ENCODE results near the gene TRIM15.
A peak's percentile ranks its signal among the peaks of the same experiment; 100 is the strongest.

The TRIM15 gene

DNA sequence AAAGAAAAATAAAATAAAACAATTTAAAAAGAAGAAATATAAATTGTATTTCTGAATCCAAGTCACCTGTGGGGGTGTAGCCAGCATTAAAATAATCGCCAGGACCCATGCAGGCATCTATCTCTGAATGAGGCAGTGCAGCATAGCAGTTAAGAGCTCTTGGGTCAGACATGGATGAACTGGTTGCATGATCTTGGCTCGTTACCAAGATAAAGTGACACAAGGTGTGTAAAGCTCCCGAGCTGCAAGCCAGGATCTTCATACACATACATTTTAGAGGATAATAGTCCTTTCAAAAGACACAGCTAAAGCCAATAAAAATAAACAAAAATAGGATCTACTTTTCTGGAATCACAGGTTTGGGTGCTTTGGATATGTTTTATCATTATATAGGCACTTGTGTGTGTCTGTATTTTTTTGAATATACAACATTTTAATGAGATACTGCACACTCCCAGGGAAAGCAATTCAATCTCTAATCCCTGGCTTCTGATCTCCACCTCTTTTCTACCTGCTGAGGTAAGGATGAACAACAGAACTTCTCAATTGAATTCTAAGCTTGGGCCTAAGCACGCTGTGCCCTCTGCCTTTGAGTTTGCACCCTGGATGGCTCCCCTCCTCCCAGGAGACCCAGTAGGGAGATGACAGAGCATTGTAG is 11.2 kb upstream of the TRIM15 start:
- DNase-seq (ENCODE audit: low read depth) = no peak
- in situ Hi-C loops (cut with HindIII; ENCODE audit: low sequenced_read_pairs) = no loop called here
- H3K4me3 ChIP-seq (ENCODE audit: low read depth, low read length) = no peak overlapping the region
- TF ChIP-seq, protein P1, sequence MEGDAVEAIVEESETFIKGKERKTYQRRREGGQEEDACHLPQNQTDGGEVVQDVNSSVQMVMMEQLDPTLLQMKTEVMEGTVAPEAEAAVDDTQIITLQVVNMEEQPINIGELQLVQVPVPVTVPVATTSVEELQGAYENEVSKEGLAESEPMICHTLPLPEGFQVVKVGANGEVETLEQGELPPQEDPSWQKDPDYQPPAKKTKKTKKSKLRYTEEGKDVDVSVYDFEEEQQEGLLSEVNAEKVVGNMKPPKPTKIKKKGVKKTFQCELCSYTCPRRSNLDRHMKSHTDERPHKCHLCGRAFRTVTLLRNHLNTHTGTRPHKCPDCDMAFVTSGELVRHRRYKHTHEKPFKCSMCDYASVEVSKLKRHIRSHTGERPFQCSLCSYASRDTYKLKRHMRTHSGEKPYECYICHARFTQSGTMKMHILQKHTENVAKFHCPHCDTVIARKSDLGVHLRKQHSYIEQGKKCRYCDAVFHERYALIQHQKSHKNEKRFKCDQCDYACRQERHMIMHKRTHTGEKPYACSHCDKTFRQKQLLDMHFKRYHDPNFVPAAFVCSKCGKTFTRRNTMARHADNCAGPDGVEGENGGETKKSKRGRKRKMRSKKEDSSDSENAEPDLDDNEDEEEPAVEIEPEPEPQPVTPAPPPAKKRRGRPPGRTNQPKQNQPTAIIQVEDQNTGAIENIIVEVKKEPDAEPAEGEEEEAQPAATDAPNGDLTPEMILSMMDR (IDR thresholded peaks at IDR 0.05; ENCODE audit: low read depth, low read length, missing control alignments) = no peak

DNA sequence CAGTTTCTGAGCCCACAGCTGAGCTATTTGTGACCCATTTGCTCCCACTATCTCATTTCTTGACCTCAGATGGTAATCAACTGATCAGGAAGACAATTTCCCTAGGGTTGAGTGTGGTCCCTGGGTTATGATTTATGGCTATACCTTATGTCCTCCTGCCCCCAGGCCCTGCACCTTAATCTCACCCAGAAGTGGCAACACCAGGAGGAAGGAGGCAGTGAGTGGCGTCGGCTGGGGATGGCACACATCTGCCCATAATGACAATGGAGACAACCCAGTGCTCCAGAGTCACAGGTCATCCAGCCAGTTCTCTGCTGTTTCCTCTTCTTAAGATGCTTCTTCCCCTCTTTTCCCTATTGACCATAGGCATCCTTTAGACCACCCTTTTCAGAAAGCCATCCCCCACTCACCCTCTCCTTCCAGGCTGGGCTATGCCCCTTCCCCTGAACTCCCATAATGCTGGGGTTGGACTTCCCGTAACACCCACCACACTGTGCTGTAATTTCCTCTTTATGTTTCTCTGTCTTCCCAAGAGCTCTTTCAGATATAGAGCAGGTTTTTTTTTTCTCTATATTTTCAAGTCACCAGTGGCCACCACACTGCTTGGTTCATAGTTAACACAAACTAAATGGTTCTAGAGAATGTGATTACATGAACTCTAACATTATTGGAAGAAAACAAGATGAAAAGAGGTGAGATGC is 10.3 kb upstream of the TRIM15 start:
- in situ Hi-C loops (cut with HindIII; ENCODE audit: low sequenced_read_pairs) = no loop called here
- H3K4me3 ChIP-seq (ENCODE audit: low read depth, low read length) = no peak overlapping the region
- no peak for DNase-seq (ENCODE audit: low read depth)
- TF ChIP-seq, protein P1 (IDR thresholded peaks at IDR 0.05; ENCODE audit: low read depth, low read length, missing control alignments) = no peak

DNA sequence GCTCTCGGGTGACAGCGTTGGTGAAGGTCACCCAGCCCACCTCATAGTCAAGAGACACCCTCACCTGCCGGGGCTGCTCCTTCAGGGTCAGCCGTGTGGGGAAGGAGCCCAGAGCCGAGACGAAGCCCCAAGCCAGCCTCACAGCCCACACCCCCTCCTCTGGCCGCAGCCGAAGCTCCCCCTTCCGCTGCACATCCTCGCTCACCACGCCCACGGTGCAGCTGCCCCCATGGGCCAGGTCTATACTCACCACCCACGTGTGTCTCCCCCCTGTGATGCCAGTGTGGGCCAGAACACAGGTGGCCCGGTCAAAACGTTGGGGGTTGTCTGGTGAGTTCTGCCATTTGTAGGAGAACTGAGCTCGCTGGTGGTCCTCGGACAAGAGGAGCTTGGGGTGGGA is 9.3 kb upstream of the TRIM15 start:
- no peak for DNase-seq (ENCODE audit: low read depth)
- TF ChIP-seq, protein P1 (IDR thresholded peaks at IDR 0.05; ENCODE audit: low read depth, low read length, missing control alignments) = no peak
- in situ Hi-C loops (cut with HindIII; ENCODE audit: low sequenced_read_pairs) = no loop called here
- no peak overlapping the region for H3K4me3 ChIP-seq (ENCODE audit: low read depth, low read length)

DNA sequence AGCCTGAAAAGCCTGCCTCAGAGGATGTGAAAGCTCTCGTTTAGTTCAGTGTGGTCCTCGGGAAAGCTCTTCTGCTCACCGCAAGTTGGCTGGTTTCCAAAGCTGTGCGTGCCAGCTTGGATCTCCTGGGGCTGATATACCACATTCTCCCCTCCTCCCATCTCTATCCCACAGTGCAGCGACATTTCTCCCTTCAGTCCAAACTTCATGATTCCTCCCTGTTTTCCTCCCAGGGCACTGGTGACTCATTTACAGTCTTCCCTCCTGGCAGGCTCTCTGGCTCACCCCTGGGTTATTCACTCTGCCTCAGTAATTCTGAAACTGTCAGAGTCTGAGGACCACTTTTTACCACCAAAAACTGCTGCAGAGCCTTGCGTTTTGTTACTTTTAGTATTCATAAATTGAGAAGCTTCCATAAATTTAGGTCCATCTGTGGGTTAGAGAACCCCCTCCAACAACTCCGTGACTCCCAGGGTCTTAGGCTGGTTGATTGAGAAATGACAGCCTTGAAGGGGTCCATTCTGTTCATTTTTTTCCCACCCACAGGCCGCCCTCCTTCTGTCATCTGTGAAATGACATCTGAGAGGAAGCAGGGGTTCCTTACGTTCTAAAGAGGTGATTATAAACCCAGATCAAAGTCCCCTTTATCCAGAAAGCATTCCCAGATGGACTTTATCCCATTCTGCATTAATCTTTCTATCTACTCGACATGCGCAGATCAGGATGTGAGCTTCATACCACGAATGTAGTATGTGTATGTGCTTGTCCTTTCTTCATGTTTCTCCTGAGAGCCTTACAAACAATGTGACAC is 8.4 kb upstream of the TRIM15 start:
- in situ Hi-C loops (cut with HindIII; ENCODE audit: low sequenced_read_pairs) = no loop called here
- TF ChIP-seq, protein P1 (IDR thresholded peaks at IDR 0.05; ENCODE audit: low read depth, low read length, missing control alignments) = no peak
- DNase-seq (ENCODE audit: low read depth) = peak; percentile 49
- H3K4me3 ChIP-seq (ENCODE audit: low read depth, low read length) = no peak overlapping the region

DNA sequence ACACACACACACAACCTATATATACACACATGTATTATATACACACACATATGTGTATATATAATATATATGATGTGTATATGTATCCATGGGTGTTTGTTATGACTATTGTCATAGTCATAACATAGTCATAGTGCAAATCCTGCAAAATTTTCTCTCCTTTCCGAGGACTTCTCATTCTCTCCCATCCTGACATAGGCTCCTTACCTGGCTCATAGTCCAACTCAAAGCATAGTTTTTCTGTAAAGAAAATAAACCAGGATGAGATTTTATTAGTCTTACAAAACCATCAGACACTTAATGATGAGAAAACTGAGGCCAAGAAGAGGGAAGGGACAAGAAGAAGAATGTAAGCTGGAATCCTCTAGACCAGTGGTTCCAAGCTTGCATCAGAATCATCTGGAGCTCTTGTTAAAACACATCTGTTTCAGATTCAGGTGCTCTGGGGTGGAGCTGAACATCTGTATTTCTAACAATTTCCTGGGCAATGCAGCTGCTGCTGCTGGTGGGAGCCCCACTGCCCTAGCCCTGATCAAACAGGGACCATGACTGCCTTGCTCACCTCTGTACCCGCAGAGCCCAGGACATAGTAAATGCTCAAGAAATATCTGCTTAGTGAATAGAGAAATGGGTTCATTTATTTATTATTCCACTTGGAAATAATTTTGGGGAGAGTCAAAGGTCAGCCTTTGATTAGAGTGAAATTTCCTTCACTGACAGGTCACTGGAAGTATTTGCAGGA is 7.7 kb upstream of the TRIM15 start:
- no peak overlapping the region for H3K4me3 ChIP-seq (ENCODE audit: low read depth, low read length)
- in situ Hi-C loops (cut with HindIII; ENCODE audit: low sequenced_read_pairs) = no loop called here
- no peak for DNase-seq (ENCODE audit: low read depth)

More for the DNA sequence above, 7.7 kb upstream of the TRIM15 start:
- TF ChIP-seq, protein P1 (IDR thresholded peaks at IDR 0.05; ENCODE audit: low read depth, low read length, missing control alignments) = no peak

All from astrocyte of the cerebellum (primary cell).